GM12873 (cell line): ENCODE measurements around the gene TPRG1.

Source experiments
- CTCF ChIP-seq: IDR thresholded peaks from 2 replicates; pipeline ENCODE4 v1.5.1; 2012; ENCODE audit warnings: low read depth, mild to moderate bottlenecking, moderate library complexity, low read length, control low read depth; ENCODE audit not compliant: insufficient read depth; ENCODE audit errors: missing control alignments

TPRG1 gene

GRCh38 chr3:189331002-189331418 is 159.2 kb downstream of the TPRG1 start:
- TF ChIP-seq CTCF = no peak

GRCh38 chr3:189334064-189334920 is 162.5 kb downstream of the TPRG1 start:
- no peak for TF ChIP-seq CTCF

- no peak for TF ChIP-seq CTCF
These were observed 165.9 kb downstream of the TPRG1 start for GRCh38 chr3:189337673-189338091.

GRCh38 chr3:189338366-189338765 is 166.6 kb downstream of the TPRG1 start:
- no peak for TF ChIP-seq CTCF

GRCh38 chr3:189339996-189340395 is 168.2 kb downstream of the TPRG1 start:
- no peak for TF ChIP-seq CTCF

- TF ChIP-seq CTCF = peak; percentile 55
These were observed 169.1 kb downstream of the TPRG1 start for GRCh38 chr3:189340680-189341460.

- no peak for TF ChIP-seq CTCF
These were observed 171.0 kb downstream of the TPRG1 start for GRCh38 chr3:189342811-189343210.
